ENCODE results near the gene MICOS13.

The MICOS13 gene

DNA sequence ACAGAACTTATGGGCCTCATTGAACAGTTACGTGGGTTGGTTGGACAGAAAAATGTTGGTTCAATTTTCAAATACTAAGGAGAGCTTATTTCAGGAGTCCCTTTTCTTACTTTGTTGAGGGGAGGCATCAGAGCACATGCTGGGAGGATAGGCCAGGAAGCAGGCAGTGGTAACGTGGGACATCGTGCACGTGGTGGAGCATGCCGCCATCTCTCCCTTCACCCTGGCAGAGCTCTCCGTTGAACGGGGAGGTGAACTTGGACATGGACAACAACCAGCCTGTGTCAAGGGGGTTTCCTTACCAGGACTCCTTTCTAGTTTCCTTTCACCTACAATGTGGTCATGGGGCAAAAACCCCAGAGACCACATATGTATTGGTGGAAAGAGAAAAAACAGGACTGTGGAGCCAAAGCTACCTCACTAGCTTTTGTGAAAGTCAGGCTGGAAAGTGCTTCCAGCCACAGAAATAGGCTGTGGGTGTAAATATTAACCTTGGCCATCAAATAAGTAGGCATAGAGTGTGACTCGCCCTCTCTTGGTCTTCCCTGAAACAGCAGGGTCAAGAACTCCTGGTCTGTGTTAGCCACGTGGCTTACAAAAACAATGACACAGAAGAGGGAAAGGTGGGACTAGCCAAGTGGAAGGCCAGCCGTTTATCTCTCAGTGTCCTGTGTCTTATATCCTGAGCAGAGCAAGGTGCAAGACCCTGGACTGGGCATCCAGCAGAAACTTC, 14.4 kb downstream of the MICOS13 start:
- DNase-seq, result no peak

DNA sequence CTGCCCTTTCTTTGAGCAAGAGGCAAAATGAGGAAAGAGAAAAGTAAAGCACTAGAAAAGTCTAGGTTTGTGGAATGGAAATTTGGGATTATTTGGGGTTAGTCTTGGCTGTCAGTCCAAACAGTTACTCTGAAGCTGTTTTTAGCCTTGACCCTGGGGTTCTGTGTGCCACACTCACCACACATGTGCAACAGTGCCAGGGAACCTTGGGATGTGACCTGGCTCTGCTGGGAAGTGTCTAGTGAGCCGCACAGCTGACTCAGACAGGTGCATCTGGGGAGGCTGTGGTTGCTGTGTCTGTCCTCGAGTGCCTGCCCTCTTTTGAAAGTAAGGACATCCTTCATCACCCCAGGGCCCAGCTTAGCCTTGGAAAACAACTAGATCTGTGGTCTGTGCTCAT, 15.8 kb downstream of the MICOS13 start:
- no peak for DNase-seq

GRCh38 chr19:5663904-5664303, 16.4 kb downstream of the MICOS13 start:
- no peak for DNase-seq

DNA sequence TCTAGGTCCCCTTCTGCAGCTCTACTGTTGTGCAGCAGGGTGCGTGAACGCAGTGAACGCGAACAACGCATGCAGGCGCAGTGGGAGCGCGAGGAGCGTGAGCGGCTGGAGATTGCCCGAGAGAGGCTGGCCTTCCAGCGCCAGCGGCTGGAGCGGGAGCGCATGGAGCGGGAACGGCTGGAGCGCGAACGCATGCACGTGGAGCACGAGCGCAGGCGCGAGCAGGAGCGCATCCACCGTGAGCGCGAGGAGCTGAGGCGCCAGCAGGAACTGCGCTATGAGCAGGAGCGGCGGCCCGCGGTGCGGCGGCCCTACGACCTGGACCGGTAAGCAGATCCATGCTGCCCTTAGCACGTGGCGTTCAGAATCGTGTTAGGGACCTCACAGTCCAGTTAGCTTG, 18.8 kb downstream of the MICOS13 start:
- no peak for DNase-seq

DNA sequence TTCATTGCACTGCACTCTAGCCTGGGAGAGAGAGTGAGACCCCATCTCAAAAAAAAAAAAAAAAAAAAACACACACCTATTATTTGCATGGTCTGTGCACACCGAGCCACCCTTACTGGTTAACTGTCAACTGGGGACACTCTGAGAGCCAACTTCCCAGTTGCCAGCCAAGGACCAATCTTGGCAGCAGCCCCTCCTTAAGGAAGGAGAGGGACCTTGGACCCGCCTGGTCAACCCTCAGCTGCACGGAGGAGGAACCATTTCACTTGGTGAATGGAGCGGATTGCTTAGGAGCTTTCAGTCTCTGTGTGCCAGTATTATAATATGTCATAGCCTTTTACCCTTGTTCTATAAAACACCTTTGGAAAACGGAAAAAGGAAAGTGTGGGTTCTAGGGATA, 24.9 kb downstream of the MICOS13 start:
- no peak for DNase-seq

GRCh38 chr19:5654931-5655330, 25.4 kb downstream of the MICOS13 start:
- DNase-seq, result no peak

DNA sequence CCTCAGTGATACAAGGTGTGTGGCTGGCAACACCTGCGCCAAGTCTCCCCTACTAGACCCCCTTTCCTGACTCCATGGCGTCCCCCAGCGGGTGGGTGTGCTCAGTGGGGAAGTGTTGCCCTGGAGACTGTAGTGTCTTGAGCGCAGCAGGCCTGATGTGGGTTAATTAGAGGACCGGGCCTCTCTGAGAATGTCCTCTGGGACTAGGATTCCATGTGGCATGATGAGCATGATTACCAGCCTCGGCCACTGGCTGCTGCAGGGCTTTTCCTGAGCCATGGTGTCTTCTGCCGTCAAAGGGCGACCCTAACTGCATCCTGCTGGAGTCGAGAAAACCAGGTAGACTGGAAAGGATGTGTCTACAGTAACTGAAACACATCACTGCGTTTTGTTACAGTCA, 28.1 kb downstream of the MICOS13 start:
- no peak for DNase-seq

- no peak for DNase-seq
These were observed 29.0 kb downstream of the MICOS13 start for GRCh38 chr19:5651361-5651760.

DNA sequence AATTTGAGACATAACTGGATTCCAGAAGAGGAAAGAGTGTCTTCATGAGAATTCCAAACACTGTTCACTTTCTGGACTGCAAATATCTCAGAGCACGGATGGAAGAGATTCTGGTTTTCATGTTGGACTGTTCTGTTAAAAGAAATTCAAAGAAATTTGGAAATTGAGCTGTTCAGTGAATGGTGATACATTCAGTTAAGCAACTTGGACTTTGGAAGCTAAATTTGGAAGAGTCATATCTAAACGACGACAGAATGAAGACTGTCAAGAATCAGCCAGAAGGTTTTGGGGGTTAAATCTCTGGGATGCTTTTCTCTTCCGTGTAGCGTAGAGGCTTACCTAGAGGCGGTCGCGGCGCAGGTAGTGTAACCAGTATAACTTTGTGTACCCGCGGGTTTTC, 31.9 kb downstream of the MICOS13 start:
- no peak for DNase-seq

DNA sequence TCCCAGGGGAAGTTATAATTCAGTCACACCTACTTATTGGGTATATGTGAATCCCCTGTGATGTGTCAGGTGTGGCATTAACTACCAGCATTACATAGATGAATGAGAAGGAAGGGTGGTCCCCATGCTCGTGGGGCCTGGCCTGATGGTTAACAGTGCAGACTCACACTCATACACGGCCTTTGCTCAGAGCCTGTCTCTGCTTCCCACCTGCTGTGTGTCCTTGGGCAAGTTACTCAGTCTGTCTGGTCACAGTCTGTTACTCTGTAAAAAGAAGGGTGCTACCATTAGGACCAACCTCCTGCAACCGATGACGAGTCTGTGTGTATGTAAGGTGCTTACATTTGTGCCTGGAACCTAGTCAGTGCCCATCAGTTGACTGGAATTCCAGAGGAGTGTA, 33.6 kb downstream of the MICOS13 start:
- no peak for DNase-seq

DNA sequence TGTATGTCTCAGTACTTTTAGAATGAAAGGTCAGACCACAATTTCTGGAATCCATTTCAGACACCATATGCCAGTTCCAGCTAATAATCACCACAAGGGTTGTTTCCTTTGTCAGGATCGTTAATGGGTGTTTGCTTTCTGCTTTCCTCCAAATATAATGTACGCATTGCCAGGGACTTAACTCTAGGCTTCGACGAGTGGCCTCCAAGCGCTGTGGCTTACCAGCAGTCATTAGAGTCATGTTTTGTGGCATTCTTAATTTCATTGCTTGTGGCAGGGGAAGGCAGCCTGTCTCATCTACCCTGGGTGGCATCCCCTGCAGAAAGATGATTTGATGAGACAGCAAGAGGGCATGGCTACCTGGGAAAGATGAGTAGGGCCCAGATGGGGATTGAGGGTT, 34.9 kb downstream of the MICOS13 start:
- DNase-seq, result no peak

GRCh38 chr19:5644037-5644436, 36.3 kb downstream of the MICOS13 start:
- DNase-seq, result no peak

DNA sequence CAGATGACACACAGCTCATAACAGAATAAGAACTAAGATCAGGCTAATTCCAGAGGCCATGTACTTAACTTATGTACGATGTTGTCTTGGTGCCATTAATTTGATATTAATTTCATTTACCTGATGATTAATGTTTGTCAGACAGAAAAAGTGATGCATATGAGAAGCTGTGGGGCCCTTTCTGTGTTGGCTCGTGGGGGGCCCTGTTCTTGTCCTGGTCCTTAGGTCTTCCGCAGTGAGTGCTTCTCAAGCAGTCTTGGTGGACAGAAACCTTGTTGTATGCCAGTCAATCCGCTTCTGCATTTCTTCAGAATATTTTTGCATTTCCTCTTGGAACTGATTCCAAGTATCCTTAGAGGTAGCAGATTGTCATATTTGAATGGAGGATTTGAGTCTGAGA, 37.3 kb downstream of the MICOS13 start:
- no peak for DNase-seq

DNA sequence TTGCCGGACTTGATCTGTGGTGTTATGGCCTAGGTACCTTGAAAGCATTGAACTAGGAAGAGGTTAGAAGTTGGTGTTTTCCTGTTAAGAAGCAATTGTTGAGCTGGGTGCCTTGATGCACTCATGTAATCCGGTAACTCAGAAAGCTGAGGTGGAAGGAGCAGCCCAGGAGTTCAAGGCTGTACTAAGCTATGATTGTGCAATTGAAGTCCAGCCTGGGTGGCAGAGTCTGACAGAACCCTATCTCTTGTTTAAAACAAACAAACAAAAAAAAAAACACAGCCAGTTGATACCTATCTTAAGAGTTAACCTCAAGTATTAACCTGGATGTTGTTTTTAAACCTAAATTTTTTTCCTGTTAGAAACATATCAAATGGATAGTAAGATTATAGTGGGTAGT, 38.1 kb downstream of the MICOS13 start:
- no peak for DNase-seq

DNA sequence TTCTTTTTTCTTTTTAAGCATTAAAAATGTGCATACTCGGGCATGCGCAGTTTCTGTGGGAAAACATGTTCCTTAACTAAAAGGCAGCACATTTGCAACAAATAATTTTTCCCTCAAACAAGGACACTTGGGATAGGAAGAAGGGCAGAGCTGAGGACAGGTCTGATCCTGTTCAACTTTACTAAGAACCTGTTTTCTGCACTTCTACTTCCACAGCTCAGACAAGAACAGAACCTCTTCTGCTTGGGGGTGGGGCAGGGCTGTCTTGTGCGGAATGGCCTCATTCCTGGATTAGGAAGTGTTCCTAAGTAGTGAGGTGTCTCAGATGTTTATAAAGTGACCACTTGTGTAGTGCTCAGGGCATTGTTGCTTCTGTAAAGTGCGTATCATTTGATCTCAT, 39.1 kb downstream of the MICOS13 start:
- DNase-seq, result no peak

DNA sequence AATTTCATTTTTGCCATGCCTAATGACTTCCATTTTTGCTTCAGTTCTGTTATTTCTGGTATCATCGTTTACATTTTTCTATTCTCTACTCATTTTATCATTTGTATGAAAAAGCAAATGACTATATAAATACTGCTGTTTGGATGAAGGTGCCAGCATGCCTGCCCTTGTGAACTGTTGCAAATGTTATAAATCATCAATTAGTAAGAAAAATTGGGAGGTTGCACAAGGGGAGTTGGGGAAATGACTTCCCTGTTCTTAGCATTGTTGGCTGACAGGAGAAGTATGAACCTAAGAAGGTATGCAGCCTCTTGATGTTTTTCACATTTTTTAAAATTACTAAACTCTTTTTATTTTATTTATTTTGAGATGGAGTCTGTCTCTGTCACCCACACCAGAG, 42.3 kb downstream of the MICOS13 start:
- no peak for DNase-seq

DNA sequence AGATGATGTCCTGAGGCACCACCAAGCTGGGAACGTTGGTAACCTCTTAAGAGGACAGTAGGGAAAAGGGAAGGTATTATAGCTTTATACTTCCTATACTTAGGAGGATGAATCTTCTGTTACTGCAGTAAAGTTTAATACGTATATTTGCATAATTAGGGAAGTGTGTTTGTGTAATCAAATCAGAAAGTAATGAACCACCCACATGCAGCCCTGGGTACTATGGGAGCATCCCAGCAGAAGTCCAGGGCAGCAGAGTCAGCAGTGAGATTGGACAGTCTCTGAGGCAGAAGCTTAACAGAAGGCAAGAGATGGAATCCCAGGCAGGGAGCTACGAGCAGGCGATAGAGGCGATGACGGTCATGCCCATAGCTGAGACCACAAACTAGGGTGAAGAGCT, 44.9 kb downstream of the MICOS13 start:
- DNase-seq, result no peak

GRCh38 chr19:5632657-5633056, 47.7 kb downstream of the MICOS13 start:
- DNase-seq, result no peak

DNA sequence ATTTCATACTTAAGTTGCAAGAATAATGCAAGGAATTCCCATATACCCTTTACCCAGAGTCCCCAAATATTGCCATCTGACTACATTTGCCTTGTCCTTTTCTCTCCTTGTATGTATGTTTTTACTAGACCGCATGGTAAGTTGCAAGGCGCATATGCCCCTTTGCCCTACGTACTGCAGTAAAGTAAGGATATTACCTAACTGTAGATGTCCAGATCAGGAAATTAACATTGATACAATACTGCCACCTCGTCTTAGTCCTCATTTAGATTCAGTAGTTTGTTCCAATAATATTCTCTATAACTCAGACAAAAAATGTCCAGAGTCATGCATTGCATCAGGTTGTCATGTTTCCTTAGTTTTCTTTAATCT, 48.1 kb downstream of the MICOS13 start:
- DNase-seq, result peak; percentile 2

DNA sequence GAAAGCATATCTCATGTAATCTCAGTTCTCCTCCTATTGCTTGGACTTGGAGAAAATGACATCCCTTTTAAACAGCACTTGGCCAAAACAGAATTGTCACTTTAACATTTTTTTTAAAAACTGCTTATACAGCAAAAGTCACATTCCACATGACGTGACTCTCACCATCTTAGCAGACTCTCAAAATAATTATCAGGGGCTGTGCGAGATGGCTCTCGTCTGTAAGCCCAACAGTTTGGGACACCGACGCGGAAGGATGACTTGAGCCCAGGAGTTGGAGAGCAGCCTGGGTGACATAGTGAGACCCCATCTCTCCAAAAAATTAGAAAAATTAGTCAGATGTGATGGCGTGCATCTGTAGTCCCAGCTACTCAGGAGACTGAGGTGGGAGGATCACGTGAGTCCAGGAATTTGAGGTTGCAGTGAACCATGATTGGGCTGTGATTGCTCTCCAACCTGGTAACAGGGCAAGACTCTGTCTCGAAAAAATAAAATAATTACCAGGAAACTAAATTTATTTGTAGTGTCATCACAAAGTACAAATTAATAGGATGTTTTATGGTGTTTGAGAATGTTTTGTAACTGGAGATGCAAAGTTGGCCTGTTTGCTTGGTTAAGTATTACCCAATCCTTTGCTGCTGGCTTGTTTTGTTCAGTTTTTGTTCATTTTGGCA, 48.6 kb downstream of the MICOS13 start:
- no peak for DNase-seq

- peak; percentile 32 for DNase-seq
These were observed 51.3 kb downstream of the MICOS13 start for GRCh38 chr19:5628919-5629481.

DNA sequence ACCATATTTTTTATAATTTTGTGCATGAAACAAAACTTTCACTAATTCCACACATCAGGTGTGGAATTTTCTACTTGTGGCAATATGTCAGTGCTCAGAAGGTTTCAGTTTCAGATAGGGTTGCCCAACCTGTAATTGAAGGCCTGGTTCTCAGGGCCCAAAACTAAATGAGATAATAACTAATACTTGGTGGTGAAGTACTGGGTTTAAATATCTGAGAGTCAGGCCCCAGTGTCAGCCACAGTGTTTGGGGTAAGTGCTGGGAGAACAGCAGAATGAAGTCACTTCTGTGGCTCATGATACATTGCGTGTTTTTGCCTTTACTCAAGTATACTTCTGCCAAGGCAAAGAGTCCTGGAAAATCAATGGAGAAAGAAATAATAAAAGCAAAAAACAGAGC, 51.9 kb downstream of the MICOS13 start:
- DNase-seq, result no peak

All from GF-D8 (cell line).